22Rv1 (cell line): ENCODE data around the gene PGD.
"Not testable (repeated sequence)": the region's sequence is repeated elsewhere in the genome, so short reads cannot be mapped to it uniquely, and the experiment has no call there.

Experiments
- H3K27ac ChIP-seq: fragments of 450-650 bp; 2 replicates; pipeline ENCODE4 v1.5.1; 2017
- CTCF ChIP-seq: fragments of 450-650 bp; IDR thresholded peaks from 2 replicates; pipeline ENCODE4 v1.5.1; 2017; ENCODE audit warnings: mild to moderate bottlenecking
- ZFX ChIP-seq: fragments of 450-650 bp; IDR thresholded peaks from 2 replicates; pipeline ENCODE4 v1.6.1; 2017; ENCODE audit warnings: antibody characterized with exemption, borderline replicate concordance

PGD gene

GRCh38 chr1:10377365-10378029, 21.4 kb upstream of the PGD start:
- not testable (repeated sequence) for H3K27ac ChIP-seq
- TF ChIP-seq CTCF = peak; percentile 83

DNA sequence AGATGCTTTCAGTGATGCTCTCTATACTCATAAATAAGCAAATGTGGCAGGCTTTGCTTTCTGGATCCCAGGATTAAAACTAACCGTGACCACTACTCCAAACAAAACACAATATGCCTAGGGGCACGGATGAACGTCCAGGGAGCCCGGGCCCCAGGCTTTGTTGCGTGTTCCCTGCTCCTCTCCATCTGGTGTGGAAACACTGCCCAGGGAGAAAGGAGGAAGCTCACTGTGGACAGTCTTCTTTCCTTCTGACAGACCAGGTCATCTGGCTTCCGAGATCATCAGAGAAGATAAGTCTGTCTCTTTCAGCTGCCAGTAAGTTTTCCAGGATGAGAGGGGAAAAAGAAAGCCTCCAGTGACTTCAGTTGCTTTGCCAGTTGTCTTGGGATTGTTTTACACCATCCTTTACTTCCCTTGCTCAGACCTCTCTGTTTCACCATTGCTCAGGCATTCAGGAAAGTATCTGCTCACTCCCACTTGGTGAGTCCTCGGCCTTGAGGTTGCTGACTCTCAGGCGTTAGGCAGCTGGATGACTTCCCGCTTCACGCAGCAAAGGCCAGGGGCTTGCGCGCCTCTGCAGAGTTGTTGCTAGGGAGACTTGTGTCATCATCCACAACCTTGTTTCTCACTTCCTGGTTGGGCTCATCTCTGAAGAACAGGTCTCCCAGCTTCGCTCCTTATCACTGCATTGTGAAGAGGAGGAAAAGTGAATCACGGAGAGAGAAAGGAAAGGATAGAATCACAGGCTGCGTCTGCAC, 20.6 kb upstream of the PGD start:
- H3K27ac ChIP-seq = no peak overlapping the region
- TF ChIP-seq ZFX = no peak
- TF ChIP-seq CTCF = no peak

GRCh38 chr1:10379101-10379620, 19.7 kb upstream of the PGD start:
- no peak overlapping the region for H3K27ac ChIP-seq
- TF ChIP-seq CTCF = no peak
- TF ChIP-seq ZFX = no peak

- H3K27ac ChIP-seq = no peak overlapping the region
- TF ChIP-seq ZFX (no peak), CTCF (no peak)
Measured at GRCh38 chr1:10379676-10380075, 19.2 kb upstream of the PGD start.

DNA sequence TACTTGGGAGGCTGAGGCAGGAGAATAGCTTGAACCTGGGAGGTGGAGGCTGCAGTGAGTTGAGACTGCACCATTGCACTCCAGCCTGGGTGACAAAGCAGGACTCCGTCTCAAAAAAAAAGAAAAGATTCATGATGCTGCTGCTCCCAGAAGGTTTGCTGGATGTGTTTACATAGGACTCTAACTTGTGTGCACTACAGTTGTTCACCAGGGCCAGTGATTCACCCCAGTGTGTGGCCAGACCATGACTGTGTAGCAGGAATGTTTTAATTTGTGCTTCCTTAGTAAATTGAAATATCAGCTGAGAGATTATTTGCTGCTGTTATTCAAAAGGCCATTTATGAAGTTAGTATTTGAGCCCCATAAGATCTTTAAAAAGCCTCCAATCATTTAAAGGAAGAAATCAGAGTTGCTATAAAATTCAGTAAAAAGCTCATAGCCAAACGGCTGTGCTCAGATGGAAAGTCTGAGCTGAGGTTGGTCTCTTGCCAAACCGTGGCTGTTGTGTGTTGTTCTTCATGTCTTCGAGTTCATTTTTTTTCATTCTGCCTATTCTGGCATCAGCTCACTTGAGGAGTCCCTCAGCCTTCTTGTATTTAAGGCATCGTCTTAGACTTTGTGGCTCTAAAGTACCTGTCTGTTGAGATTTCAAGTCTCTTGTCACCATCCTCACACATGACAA, 18.1 kb upstream of the PGD start:
- H3K27ac ChIP-seq = no peak overlapping the region
- TF ChIP-seq CTCF (no peak), ZFX (no peak)

DNA sequence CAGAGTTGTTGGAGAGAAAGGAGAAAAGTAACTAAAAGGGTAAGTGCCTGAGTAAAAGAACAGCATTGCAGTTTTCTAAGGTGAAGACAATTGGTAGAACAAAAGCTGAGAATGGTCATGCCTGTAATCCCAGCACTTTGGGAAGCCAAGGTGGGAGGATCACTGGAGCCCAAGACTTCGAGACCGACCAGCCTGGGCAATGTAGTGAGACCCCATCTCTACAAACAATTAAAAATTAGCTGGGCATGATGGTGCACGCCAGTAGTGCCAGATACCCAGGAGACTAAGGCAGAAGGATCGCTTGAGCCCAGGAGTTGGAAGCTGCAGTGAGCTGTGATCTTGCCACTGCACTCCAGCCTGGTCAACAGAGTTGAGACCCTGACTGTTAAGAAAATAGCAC, 15.2 kb upstream of the PGD start:
- no peak overlapping the region for H3K27ac ChIP-seq
- TF ChIP-seq CTCF (no peak), ZFX (no peak)
